IPS-NIHi7 (cell line): ENCODE measurements around the gene LRP2.
A peak's percentile ranks its signal among the peaks of the same experiment; 100 is the strongest.
"Not testable (repeated sequence)": the region's sequence is repeated elsewhere in the genome, so short reads cannot be mapped to it uniquely, and the experiment has no call there.

ENCODE experiments used
- DNase-seq: peaks from one replicate; pipeline ENCODE4 v3.0.0; 2012; ENCODE audit warnings: mixed read lengths; ENCODE audit errors: extremely low spot score

Gene LRP2

GRCh38 chr2:169348321-169349024 lies 13.9 kb downstream of the LRP2 start:
- no peak for DNase-seq

- no peak for DNase-seq
These were observed 16.6 kb downstream of the LRP2 start for GRCh38 chr2:169345486-169346437.

DNA sequence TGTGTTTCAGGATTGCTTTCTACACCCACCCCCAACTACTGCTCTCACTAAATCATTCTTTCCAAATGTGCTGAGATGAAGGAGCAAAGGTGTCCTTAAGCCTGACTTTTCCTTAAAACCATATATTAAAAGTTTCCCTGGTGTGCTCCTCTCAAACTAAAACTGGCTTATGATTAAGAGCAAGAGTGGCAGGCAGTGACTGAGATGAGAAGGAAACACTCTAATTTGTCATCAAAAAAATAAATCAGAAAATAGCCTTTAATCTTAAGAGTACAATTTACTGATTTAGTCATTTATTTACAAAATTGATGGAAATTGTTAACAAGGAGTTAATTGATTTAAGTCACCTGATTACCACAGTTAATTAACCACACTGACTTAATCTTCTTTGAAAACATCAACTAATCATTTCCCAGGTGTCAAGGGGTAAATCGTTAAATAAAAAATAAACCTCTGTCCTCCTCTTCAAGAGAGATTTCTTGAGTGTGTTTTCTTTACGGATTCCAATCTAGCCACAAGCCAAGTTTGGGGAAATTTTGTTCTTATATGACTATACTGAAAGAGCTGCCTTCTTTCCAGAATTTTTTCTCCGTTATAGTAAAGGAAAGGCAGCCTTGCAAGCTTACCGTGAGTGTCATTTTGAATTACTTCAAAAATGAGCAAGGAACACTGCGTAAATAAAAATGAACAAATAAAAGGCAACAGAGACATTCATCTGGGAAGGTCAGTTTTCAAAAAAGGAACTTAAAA lies 17.4 kb downstream of the LRP2 start:
- DNase-seq, result no peak

DNA sequence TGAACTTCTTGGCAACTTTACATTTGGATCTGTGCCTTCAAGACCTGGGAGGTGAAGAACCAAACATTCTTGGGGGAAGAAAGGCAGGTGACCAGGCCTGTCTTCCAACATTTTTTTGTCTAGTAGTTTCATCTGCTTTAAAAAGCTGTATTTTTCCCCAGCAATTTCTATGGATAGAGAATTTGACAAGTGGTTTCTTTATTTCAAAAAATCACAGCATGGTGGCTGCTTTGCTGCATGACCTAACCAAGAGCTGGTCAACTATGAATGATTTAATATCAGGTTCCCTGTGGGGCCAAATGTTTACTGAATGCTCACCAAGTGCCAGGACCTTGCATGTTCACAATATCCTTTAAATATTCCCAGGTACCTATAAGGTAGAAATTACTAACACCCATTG lies 19.1 kb downstream of the LRP2 start:
- no peak for DNase-seq

- DNase-seq, result no peak
These were observed 22.7 kb downstream of the LRP2 start for GRCh38 chr2:169339657-169340056.

DNA sequence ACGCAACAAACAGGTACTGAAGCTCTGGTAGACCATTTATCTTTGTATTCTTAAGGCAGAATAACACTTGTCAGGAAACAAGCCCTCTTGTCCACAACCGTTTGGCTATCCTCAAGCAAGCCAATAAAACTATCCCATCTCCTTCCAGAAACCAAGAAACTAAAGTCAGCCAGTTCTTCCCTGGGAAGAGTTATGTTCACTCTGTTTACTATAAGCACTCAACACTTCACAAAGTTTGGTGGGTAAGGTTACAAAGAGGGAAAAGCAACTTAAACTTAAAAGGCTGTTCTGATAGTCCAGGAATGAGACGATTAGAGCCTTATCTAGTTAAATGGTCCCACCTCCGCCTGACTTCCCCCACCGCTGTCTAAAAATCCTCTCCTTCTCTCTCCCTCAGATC lies 25.6 kb downstream of the LRP2 start:
- DNase-seq, result no peak

DNA sequence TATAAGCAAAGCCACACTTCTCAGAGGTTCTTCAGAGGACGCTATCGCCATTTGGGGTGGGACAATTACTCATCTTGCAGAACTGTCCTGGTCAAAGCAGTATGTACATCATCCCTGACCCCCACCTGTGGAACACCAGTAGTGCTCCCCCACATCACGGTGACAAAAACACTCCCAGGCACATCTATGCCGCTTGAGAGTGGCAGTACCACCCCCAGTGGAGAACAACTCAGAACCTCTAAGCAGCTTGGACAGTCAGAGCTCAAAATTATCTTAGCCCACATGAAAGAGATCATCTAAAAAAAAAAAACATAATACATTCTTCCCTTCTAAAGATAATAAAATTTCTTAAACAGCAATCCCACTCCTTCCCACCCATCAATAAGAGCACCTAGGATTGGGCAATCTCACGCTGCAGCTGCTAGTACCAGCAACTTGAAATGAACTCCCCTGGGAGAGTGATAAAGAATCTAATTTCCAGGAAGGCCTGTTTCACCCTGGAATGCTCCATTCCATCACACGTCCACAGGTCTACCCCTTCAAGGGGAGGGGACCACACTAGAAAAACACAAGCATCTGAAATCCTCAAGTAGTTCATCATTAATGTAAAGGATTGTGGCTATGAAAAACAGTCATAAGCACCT lies 31.7 kb downstream of the LRP2 start:
- no peak for DNase-seq

DNA sequence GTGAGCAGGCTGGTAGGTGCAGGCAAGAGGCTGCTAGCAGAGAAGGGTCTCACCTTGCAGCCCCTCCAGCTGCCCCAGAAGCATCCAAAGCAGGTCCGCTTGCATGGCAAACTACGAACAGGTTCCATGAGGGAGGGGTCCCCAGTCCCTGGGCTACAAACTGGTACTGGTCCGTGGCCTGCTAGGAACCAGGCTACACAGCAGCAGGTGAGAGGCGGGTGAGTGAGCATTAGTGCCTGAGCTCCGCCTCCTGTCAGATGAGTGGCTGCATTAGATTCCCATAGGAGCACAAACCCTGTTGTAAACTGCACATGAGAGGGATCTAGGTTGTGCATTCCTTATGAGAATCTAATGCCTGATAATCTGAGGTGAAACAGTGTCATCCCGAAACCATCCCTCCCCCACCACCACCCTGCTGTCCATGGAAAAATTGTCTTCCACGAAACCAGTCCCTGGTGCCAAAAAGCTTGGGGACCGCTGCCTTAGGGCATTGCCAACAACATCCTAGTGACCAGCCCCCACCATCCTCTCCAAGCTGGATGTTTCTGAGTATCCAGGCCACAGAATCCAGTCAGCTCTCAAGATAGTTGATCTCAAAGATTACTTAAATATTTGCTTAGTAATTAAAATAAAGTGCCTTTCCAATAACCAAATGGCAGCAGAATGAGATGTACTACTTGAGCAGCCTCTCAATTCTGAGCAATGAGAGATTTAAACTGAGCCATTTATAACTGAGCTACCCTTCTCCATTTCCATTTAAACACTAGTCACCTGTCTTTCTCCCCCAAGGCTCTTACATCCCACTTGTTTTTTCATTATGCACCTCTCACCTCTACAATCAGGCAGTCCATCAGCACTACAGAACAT lies 32.4 kb downstream of the LRP2 start:
- no peak for DNase-seq

DNA sequence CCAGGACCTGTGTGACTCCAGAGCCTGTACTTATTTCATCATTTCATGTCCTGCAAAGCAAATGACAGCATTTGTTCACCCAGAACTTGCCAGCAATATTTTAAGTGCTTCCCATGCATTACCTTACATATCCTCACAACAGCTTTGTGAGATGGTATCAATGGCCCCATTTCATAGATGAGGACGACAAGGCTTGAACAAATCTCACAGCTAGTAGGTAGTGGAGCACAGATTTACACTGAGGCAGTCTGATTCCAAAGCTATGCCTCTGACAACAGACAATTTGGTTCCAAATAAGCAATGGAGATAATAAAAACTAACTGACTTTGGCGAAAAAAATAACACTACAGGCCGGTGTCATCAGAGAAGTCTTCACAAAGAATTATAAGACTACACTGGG lies 33.5 kb downstream of the LRP2 start:
- no peak for DNase-seq

DNA sequence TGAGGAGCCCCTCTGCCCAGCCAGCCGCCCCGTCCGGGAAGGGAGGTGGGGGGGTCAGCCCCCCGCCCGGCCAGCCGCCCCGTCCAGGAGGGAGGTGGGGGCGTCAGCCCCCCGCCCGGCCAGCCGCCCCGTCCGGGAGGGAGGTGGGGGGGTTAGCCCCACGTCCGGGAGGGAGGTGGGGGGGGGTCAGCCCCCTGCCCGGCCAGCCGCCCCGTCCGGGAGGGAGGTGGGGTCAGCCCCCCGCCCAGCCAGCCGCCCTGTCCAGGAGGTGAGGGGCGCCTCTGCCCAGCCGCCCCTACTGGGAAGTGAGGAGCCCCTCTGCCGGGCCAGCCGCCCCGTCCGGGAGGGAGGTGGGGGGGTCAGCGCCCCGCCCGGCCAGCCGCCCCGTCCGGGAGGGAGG lies 34.5 kb downstream of the LRP2 start:
- DNase-seq, result not testable (repeated sequence)

GRCh38 chr2:169325886-169326285 lies 36.4 kb downstream of the LRP2 start:
- not testable (repeated sequence) for DNase-seq

GRCh38 chr2:169324581-169325260 lies 37.6 kb downstream of the LRP2 start:
- DNase-seq, result peak; percentile 23

- no peak for DNase-seq
These were observed 38.5 kb downstream of the LRP2 start for GRCh38 chr2:169323841-169324240.

- DNase-seq, result no peak
These were observed 41.8 kb downstream of the LRP2 start for GRCh38 chr2:169320561-169320960.

- DNase-seq, result no peak
These were observed 47.0 kb downstream of the LRP2 start for GRCh38 chr2:169315357-169315756.

- not testable (repeated sequence) for DNase-seq
These were observed 54.0 kb downstream of the LRP2 start for GRCh38 chr2:169308349-169308748.

GRCh38 chr2:169304689-169305088 lies 57.6 kb downstream of the LRP2 start:
- not testable (repeated sequence) for DNase-seq

- DNase-seq, result no peak
These were observed 58.6 kb downstream of the LRP2 start for GRCh38 chr2:169303579-169304305.

GRCh38 chr2:169302364-169302763 lies 60.0 kb downstream of the LRP2 start:
- no peak for DNase-seq
